Endothelial cell of umbilical vein (primary cell): Measurements from ENCODE around the gene TBPL1. TPM values are rescaled to one million over a fixed set of nuclear protein-coding genes. Genes with fewer than 3 reads are reported as not detected.

Experiments
- BruUV-seq: library from RNA; stranded (reverse); fragments of 400-500 nt; replicated peaks from 2 replicates; lab custom pipeline; 2021; lab: Mats Ljungman, UMichigan
- CTCF ChIA-PET: fragments of 300-600, 350-600 bp; sonication (Branson Sonifier 250); formaldehyde crosslinking; loops from one replicate; lab custom pipeline; 2021; ENCODE audit warnings: antibody characterized with exemption, inconsistent platforms; lab: Charles Lee
- POLR2A ChIA-PET: fragments of 300-600, 350-600 bp; sonication (Branson Sonifier 250); formaldehyde crosslinking; loops from one replicate; lab custom pipeline; 2021; ENCODE audit warnings: antibody characterized with exemption, inconsistent platforms; lab: Charles Lee
- DNase-seq: peaks from one replicate; pipeline ENCODE4 v3.0.0-alpha.2; 2011; ENCODE audit warnings: low read depth, low spot score
- FAIRE-seq: peaks from 2 replicates; lab custom pipeline; 2011; peaks lifted over from hg19 to GRCh38; lab: Jason Lieb, UNC
- H2AFZ ChIP-seq: 2 replicates; pipeline ENCODE4 v1.6.0; 2012; ENCODE audit warnings: low read depth, low read length, control low read depth, inconsistent platforms
- H3K27ac ChIP-seq: 2 replicates; pipeline ENCODE4 v1.5.1; 2011; ENCODE audit warnings: low read depth, mild to moderate bottlenecking, control low read depth, low read length, moderate library complexity; ENCODE audit not compliant: insufficient read depth
- H3K27me3 ChIP-seq, 2 experiments: 2 replicates each; pipeline versions ENCODE4 v1.6.0 to v1.6.1; 2011; ENCODE audit warnings: low read length in 2 of 2, mixed read lengths in 1 of 2; ENCODE audit not compliant: control insufficient read depth in 2 of 2, insufficient read depth in 2 of 2
- H3K36me3 ChIP-seq, 2 experiments: 2 replicates in 1 of 2; 3 replicates in 1 of 2; pipeline ENCODE4 v1.5.1; 2011; ENCODE audit warnings: low read length in 2 of 2, mild to moderate bottlenecking in 1 of 2, moderate library complexity in 1 of 2; ENCODE audit not compliant: control insufficient read depth in 2 of 2, insufficient read depth in 2 of 2; ENCODE audit errors: extremely low read depth in 1 of 2
- H3K4me1 ChIP-seq: 3 replicates; pipeline ENCODE4 v1.5.1; 2011; ENCODE audit warnings: mild to moderate bottlenecking, low read length; ENCODE audit not compliant: control insufficient read depth, insufficient read depth; ENCODE audit errors: extremely low read depth
- H3K4me2 ChIP-seq: 2 replicates; pipeline ENCODE4 v1.6.1; 2011; ENCODE audit warnings: low read length, control low read depth, mixed read lengths; ENCODE audit not compliant: insufficient read depth
- H3K4me3 ChIP-seq, 3 experiments: fragments of 200-600 bp in 1 of 3; sonication (generic), shearing (Covaris generic) in 1 of 3; replicated peaks in 1 of 3; 2 replicates each; pipeline ENCODE4 v1.5.1; 2011 to 2016; ENCODE audit warnings: control low read depth in 3 of 3, low read length in 3 of 3, mild to moderate bottlenecking in 2 of 3, inconsistent platforms in 1 of 3, low read depth in 1 of 3, moderate library complexity in 1 of 3; ENCODE audit not compliant: insufficient read depth in 1 of 3
- H3K79me2 ChIP-seq: 2 replicates; pipeline ENCODE4 v1.6.0; 2012; ENCODE audit warnings: low read length, inconsistent platforms; ENCODE audit not compliant: control insufficient read depth, insufficient read depth
- H3K9ac ChIP-seq: replicated peaks from 2 replicates; pipeline ENCODE3; 2011; ENCODE audit warnings: low read length, control low read depth; ENCODE audit not compliant: insufficient read depth; ENCODE audit errors: extremely low read depth
- H3K9me1 ChIP-seq: replicated peaks from 3 replicates; pipeline ENCODE4 v1.6.0; 2011; ENCODE audit warnings: mild to moderate bottlenecking, low read length; ENCODE audit not compliant: control insufficient read depth, insufficient read depth; ENCODE audit errors: extremely low read depth
- H3K9me3 ChIP-seq: replicated peaks from 2 replicates; pipeline ENCODE4 v1.5.1; 2012; ENCODE audit warnings: low read length, inconsistent platforms; ENCODE audit not compliant: control insufficient read depth, insufficient read depth
- H4K20me1 ChIP-seq: replicated peaks from 2 replicates; pipeline ENCODE3; 2011; ENCODE audit warnings: mild to moderate bottlenecking, low read length; ENCODE audit not compliant: control insufficient read depth, insufficient read depth; ENCODE audit errors: extremely low read depth
- EZH2 ChIP-seq: IDR thresholded peaks from 2 replicates; pipeline ENCODE4 v1.6.1; 2012; ENCODE audit warnings: borderline replicate concordance, low read depth, mild to moderate bottlenecking, moderate library complexity, low read length, inconsistent platforms; ENCODE audit not compliant: severe bottlenecking
- FOS ChIP-seq: IDR thresholded peaks from 2 replicates; pipeline ENCODE4 v1.6.1; 2011; ENCODE audit warnings: mild to moderate bottlenecking, low read length, moderate library complexity, borderline replicate concordance; ENCODE audit not compliant: insufficient read depth
- GATA2 ChIP-seq: IDR thresholded peaks from 2 replicates; pipeline ENCODE4 v1.7.0; 2011; ENCODE audit warnings: low read depth, mild to moderate bottlenecking, moderate library complexity, mixed read lengths, low read length; ENCODE audit not compliant: insufficient read length, insufficient read depth
- JUN ChIP-seq: IDR thresholded peaks from 2 replicates; pipeline ENCODE4 v1.6.1; 2011; ENCODE audit warnings: borderline replicate concordance, low read depth; ENCODE audit not compliant: insufficient read length, insufficient read depth
- MYC ChIP-seq: IDR thresholded peaks from one replicate; pipeline ENCODE4 v1.6.1; 2011; ENCODE audit warnings: mild to moderate bottlenecking, low read depth, low read length
- POLR2A ChIP-seq: IDR thresholded peaks from 2 replicates; pipeline ENCODE4 v1.6.1; 2012; ENCODE audit warnings: low read depth, mild to moderate bottlenecking, control low read depth, low read length
- POLR2AphosphoS5 ChIP-seq: IDR thresholded peaks from 2 replicates; pipeline ENCODE4 v1.6.1; 2012; ENCODE audit warnings: low read depth, mild to moderate bottlenecking, control low read depth, low read length, moderate library complexity; ENCODE audit not compliant: insufficient read depth
- dilution Hi-C: fragments of 300-500 bp; cut with MboI; formaldehyde crosslinking; loops from one replicate; pipeline ENCODE4 v1.15.0; 2019; ENCODE audit warnings: low sequenced_read_pairs; ENCODE audit not compliant: extremely low pct_ligation_motif_present
- intact Hi-C: fragments of 100-400 bp; cut with micrococcal nuclease; formaldehyde crosslinking; loops from one replicate; pipeline ENCODE4 v1.10.0; 2022
- polyA plus RNA-seq, 4 experiments: library from polyadenylated mRNA; depleted of rRNA in 3 of 4; stranded (reverse) in 3 of 4; unstranded in 1 of 4; fragments of >200 nt; gene quantifications; 2 replicates each; pipeline versions ENCODE4 v1.2.1 to v1.2.3, GENCODE V29; 2011 to 2012; ENCODE audit warnings: missing spikeins in 1 of 4
- total RNA-seq: library from RNA; stranded (reverse); gene quantifications from 2 replicates; pipeline ENCODE4 v1.2.3, GENCODE V29; 2021
- TF ChIP-seq, protein P1 (sequence below), 2 donors: IDR thresholded peaks; 1 replicate in 1 of 2; 2 replicates in 1 of 2; pipeline ENCODE4 v1.5.1; 2011; ENCODE audit warnings: low read length in 2 of 2, mild to moderate bottlenecking in 2 of 2, moderate library complexity in 2 of 2, control low read depth in 1 of 2, inconsistent platforms in 1 of 2, low read depth in 1 of 2; ENCODE audit not compliant: insufficient read depth in 1 of 2; ENCODE audit errors: extremely low read depth in 1 of 2

TBPL1 gene
- total and polyA plus RNA-seq, 2 donors (not counting 3 experiments of a cell fraction or from before 2014, with no cell fraction given): 19.6 to 31.2 TPM

- Histone ChIP-seq H3K4me2 (no peak overlapping the region), H3K36me3 (no peaks in the 10 kb centered on the region), H3K9me3 (no peaks in the 10 kb centered on the region), H3K9ac (no peak overlapping the region), H3K79me2 (no peaks in the 10 kb centered on the region), H3K9me1 (no peaks in the 10 kb centered on the region), H3K27me3 (peaks cover 9 to 27% of the 10 kb centered on the region in 2 experiments), H4K20me1 (no peaks in the 10 kb centered on the region), H3K4me3 (no peak overlapping the region), H3K4me1 (no peaks in the 10 kb centered on the region), H2AFZ (no peak overlapping the region), H3K27ac (no peak overlapping the region)
- POLR2A ChIA-PET: no interaction called here
- dilution Hi-C loops: no loop called here
- no peak for DNase-seq
- CTCF ChIA-PET: interaction anchor here (1.5 to 5.3 kb wide), 9 partner anchors 11 to 350 kb away, joined by 4 to 298 read pairs (median 21); no protein-coding TSS in a partner anchor
- FAIRE-seq: no peak
- intact Hi-C loops: loop anchor here (5.0 to 10.0 kb wide), 3 partner anchors 956 to 1386 kb away; no protein-coding TSS in a partner anchor
- no TSS peak for BruUV-seq
- TF ChIP-seq EZH2: no peak
- TF ChIP-seq, protein P1, sequence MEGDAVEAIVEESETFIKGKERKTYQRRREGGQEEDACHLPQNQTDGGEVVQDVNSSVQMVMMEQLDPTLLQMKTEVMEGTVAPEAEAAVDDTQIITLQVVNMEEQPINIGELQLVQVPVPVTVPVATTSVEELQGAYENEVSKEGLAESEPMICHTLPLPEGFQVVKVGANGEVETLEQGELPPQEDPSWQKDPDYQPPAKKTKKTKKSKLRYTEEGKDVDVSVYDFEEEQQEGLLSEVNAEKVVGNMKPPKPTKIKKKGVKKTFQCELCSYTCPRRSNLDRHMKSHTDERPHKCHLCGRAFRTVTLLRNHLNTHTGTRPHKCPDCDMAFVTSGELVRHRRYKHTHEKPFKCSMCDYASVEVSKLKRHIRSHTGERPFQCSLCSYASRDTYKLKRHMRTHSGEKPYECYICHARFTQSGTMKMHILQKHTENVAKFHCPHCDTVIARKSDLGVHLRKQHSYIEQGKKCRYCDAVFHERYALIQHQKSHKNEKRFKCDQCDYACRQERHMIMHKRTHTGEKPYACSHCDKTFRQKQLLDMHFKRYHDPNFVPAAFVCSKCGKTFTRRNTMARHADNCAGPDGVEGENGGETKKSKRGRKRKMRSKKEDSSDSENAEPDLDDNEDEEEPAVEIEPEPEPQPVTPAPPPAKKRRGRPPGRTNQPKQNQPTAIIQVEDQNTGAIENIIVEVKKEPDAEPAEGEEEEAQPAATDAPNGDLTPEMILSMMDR (IDR thresholded peaks at IDR 0.05; ENCODE audit: extremely low read depth in 1 of 2, insufficient read depth in 1 of 2, low read depth in 1 of 2, low read length in 2 of 2): no peak
- TF ChIP-seq POLR2AphosphoS5: no peak
- no peak for TF ChIP-seq GATA2
- TF ChIP-seq MYC: no peak
- TF ChIP-seq JUN: no peak
- no peak for TF ChIP-seq POLR2A
- no peak for TF ChIP-seq FOS
Observed at GRCh38 chr6:133918208-133918930, 34.7 kb upstream of the TBPL1 start.
